ENCODE data around the gene RWDD1.

- TF ChIP-seq BHLHE40 (IDR thresholded peaks at IDR 0.05; ENCODE audit: borderline replicate concordance), result no peak
- TF ChIP-seq SP1 (IDR thresholded peaks at IDR 0.05), result no peak
- no peak for TF ChIP-seq FOXA1 (IDR thresholded peaks at IDR 0.05)
- no peak for TF ChIP-seq ZNF384 (IDR thresholded peaks at IDR 0.05)
- TF ChIP-seq SUZ12 (IDR thresholded peaks at IDR 0.05), result no peak
These were observed 17.9 kb upstream of the RWDD1 start, which contains the start of gene CALHM4 for GRCh38 chr6:116553451-116553850.

All from HEK293T (cell line).